ENCODE data around the gene ZNF835. TPM values are rescaled to one million over a fixed set of nuclear protein-coding genes. Genes with fewer than 3 reads are reported as not detected.
A peak's percentile ranks its signal among the peaks of the same experiment; 100 is the strongest.
"Not testable (repeated sequence)": the region's sequence is repeated elsewhere in the genome, so short reads cannot be mapped to it uniquely, and the experiment has no call there.

The ZNF835 gene
- polyA plus RNA-seq, 3 donors = 0.07 TPM; not detected in 2

- no peaks in the 10 kb centered on the region for H3K36me3 Mint-ChIP-seq
- TF ChIP-seq, protein P1, sequence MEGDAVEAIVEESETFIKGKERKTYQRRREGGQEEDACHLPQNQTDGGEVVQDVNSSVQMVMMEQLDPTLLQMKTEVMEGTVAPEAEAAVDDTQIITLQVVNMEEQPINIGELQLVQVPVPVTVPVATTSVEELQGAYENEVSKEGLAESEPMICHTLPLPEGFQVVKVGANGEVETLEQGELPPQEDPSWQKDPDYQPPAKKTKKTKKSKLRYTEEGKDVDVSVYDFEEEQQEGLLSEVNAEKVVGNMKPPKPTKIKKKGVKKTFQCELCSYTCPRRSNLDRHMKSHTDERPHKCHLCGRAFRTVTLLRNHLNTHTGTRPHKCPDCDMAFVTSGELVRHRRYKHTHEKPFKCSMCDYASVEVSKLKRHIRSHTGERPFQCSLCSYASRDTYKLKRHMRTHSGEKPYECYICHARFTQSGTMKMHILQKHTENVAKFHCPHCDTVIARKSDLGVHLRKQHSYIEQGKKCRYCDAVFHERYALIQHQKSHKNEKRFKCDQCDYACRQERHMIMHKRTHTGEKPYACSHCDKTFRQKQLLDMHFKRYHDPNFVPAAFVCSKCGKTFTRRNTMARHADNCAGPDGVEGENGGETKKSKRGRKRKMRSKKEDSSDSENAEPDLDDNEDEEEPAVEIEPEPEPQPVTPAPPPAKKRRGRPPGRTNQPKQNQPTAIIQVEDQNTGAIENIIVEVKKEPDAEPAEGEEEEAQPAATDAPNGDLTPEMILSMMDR (IDR thresholded peaks at IDR 0.05) = no peak
- no peak overlapping the region for H3K27ac Mint-ChIP-seq
- intact Hi-C loops (cut with micrococcal nuclease) = no loop called here
- peaks cover 20 to 67% of the 10 kb centered on the region in 2 donors for H3K9me3 ChIP-seq (replicated peaks in 1 of 2; ENCODE audit: control insufficient read depth in 1 of 2, insufficient read depth in 1 of 2, low read length in 2 of 2)
- H3K4me3 ChIP-seq (replicated peaks in 1 of 3; ENCODE audit: low read depth in 2 of 3, low read length in 3 of 3) = no peak overlapping the region
- no peak for DNase-seq
- no peaks in the 10 kb centered on the region for H4K20me1 ChIP-seq (ENCODE audit: insufficient read depth, low read length)
- no peak overlapping the region for H3K27ac ChIP-seq (ENCODE audit: low read depth in 1 of 2, low read length in 2 of 2)
- H3K36me3 ChIP-seq (replicated peaks in 1 of 2; ENCODE audit: control insufficient read depth in 1 of 2, insufficient read depth in 2 of 2, low read length in 2 of 2) = no peaks in the 10 kb centered on the region
- H3K79me2 ChIP-seq (ENCODE audit: insufficient read depth, low read length) = no peaks in the 10 kb centered on the region
- H3K9me3 Mint-ChIP-seq = peaks cover 15 to 89% (median 62%) of the 10 kb centered on the region in 7 donors
- H3K4me3 Mint-ChIP-seq = no peak overlapping the region
- 93% methylated on average over 2 of the region's 8 CpGs for WGBS (ENCODE audit: insufficient coverage)
- peaks cover 0 to 3% (median 3%) of the 10 kb centered on the region in 3 donors for H3K27me3 Mint-ChIP-seq (ENCODE audit: low read depth in 3 of 3)
- no peaks in the 10 kb centered on the region for H3K27me3 ChIP-seq (ENCODE audit: control insufficient read depth in 2 of 2, insufficient read depth in 2 of 2, low read length in 2 of 2)
- no peaks in the 10 kb centered on the region for H3K4me1 Mint-ChIP-seq
- no peak overlapping the region for H3K9ac ChIP-seq (ENCODE audit: insufficient read depth, low read length, poor library complexity, severe bottlenecking)
- H3K4me2 ChIP-seq (replicated peaks; ENCODE audit: extremely low read depth, low read length, poor library complexity, severe bottlenecking) = no peak overlapping the region
- H3K4me1 ChIP-seq (ENCODE audit: control insufficient read depth in 1 of 2, insufficient read depth in 2 of 2, low read length in 2 of 2) = no peaks in the 10 kb centered on the region
- H2AFZ ChIP-seq (ENCODE audit: insufficient read depth, low read depth, low read length, poor library complexity, severe bottlenecking) = no peak overlapping the region
Observed at GRCh38 chr19:56681702-56682101, 10.1 kb upstream of the ZNF835 start.

- Histone ChIP-seq H4K20me1 (ENCODE audit: insufficient read depth, low read length) (no peaks in the 10 kb centered on the region), H3K36me3 (replicated peaks in 1 of 2; ENCODE audit: control insufficient read depth in 1 of 2, insufficient read depth in 2 of 2, low read length in 2 of 2) (no peaks in the 10 kb centered on the region), H3K4me2 (replicated peaks; ENCODE audit: extremely low read depth, low read length, poor library complexity, severe bottlenecking) (no peak overlapping the region), H2AFZ (ENCODE audit: insufficient read depth, low read depth, low read length, poor library complexity, severe bottlenecking) (no peak overlapping the region), H3K4me3 (replicated peaks in 1 of 3; ENCODE audit: low read depth in 2 of 3, low read length in 3 of 3) (no peak overlapping the region), H3K4me1 (ENCODE audit: control insufficient read depth in 1 of 2, insufficient read depth in 2 of 2, low read length in 2 of 2) (no peaks in the 10 kb centered on the region), H3K9ac (ENCODE audit: insufficient read depth, low read length, poor library complexity, severe bottlenecking) (no peak overlapping the region), H3K79me2 (ENCODE audit: insufficient read depth, low read length) (no peaks in the 10 kb centered on the region), H3K27me3 (ENCODE audit: control insufficient read depth in 2 of 2, insufficient read depth in 2 of 2, low read length in 2 of 2) (no peaks in the 10 kb centered on the region), H3K9me3 (replicated peaks in 1 of 2; ENCODE audit: control insufficient read depth in 1 of 2, insufficient read depth in 1 of 2, low read length in 2 of 2) (peaks cover 26 to 65% of the 10 kb centered on the region in 2 donors), H3K27ac (ENCODE audit: low read depth in 1 of 2, low read length in 2 of 2) (no peak overlapping the region)
- Mint-ChIP-seq H3K27ac (no peak overlapping the region), H3K9me3 (peaks cover 9 to 74% (median 53%) of the 10 kb centered on the region in 7 donors), H3K4me3 (no peak overlapping the region), H3K4me1 (no peaks in the 10 kb centered on the region), H3K36me3 (no peaks in the 10 kb centered on the region), H3K27me3 (ENCODE audit: low read depth in 3 of 3) (peaks cover 0 to 3% (median 2%) of the 10 kb centered on the region in 3 donors)
- WGBS (ENCODE audit: insufficient coverage) = 93% methylated on average over 7 of the region's 8 CpGs
- TF ChIP-seq, protein P1 (IDR thresholded peaks at IDR 0.05) = no peak
- DNase-seq = no peak
- intact Hi-C loops (cut with micrococcal nuclease) = no loop called here
Observed at GRCh38 chr19:56678205-56678604, 6.6 kb upstream of the ZNF835 start.

GRCh38 chr19:56672610-56673009, 1.1 kb upstream of the ZNF835 start:
- H3K4me2 ChIP-seq (replicated peaks; ENCODE audit: extremely low read depth, low read length, poor library complexity, severe bottlenecking); H3K27me3 Mint-ChIP-seq (ENCODE audit: low read depth in 3 of 3); H3K4me3 Mint-ChIP-seq; H3K4me3 ChIP-seq (replicated peaks in 1 of 3; ENCODE audit: low read depth in 2 of 3, low read length in 3 of 3); H3K36me3 ChIP-seq (replicated peaks in 1 of 2; ENCODE audit: control insufficient read depth in 1 of 2, insufficient read depth in 2 of 2, low read length in 2 of 2); H3K79me2 ChIP-seq (ENCODE audit: insufficient read depth, low read length); intact Hi-C loops (cut with micrococcal nuclease); H2AFZ ChIP-seq (ENCODE audit: insufficient read depth, low read depth, low read length, poor library complexity, severe bottlenecking); DNase-seq; H3K36me3 Mint-ChIP-seq; H3K27me3 ChIP-seq (ENCODE audit: control insufficient read depth in 2 of 2, insufficient read depth in 2 of 2, low read length in 2 of 2); H3K9ac ChIP-seq (ENCODE audit: insufficient read depth, low read length, poor library complexity, severe bottlenecking); H3K27ac ChIP-seq (ENCODE audit: low read depth in 1 of 2, low read length in 2 of 2); H4K20me1 ChIP-seq (ENCODE audit: insufficient read depth, low read length): not testable (repeated sequence)
- H3K9me3 Mint-ChIP-seq = peaks cover 19 to 63% (median 43%) of the 10 kb centered on the region in 7 donors
- peaks cover 13% of the 10 kb centered on the region for H3K4me1 Mint-ChIP-seq
- peak overlapping the region in 1 of 7 donors; percentile 42 for H3K27ac Mint-ChIP-seq
- Histone ChIP-seq H3K4me1 (ENCODE audit: control insufficient read depth in 1 of 2, insufficient read depth in 2 of 2, low read length in 2 of 2) (peaks cover 12 to 18% of the 10 kb centered on the region in 2 donors), H3K9me3 (replicated peaks in 1 of 2; ENCODE audit: control insufficient read depth in 1 of 2, insufficient read depth in 1 of 2, low read length in 2 of 2) (peaks cover 34 to 64% of the 10 kb centered on the region in 2 donors)
- no CpG with 5 or more reads among the region's 2 CpGs for WGBS (ENCODE audit: insufficient coverage)

Measured in CD14-positive monocyte (primary cell).